H9 (cell line): Measurements from ENCODE around the gene LPP. TPM values are rescaled to one million over a fixed set of nuclear protein-coding genes. Genes with fewer than 3 reads are reported as not detected.

Experiments used
- DNase-seq: peaks from one replicate; pipeline ENCODE4 v3.0.0-alpha.2; 2017
- H2AFZ ChIP-seq: one replicate; pipeline ENCODE4 v1.6.1; 2013; ENCODE audit warnings: mild to moderate bottlenecking, low read length, control low read depth, moderate library complexity
- H2AK5ac ChIP-seq: 2 replicates; pipeline ENCODE4 v1.6.1; 2013; ENCODE audit warnings: low read length, control low read depth, mixed read lengths; ENCODE audit not compliant: insufficient read length
- H2BK120ac ChIP-seq: one replicate; pipeline ENCODE4 v1.6.1; 2013; ENCODE audit warnings: low read depth, mild to moderate bottlenecking, low read length, control low read depth, inconsistent platforms; ENCODE audit not compliant: poor library complexity, severe bottlenecking
- H2BK12ac ChIP-seq: 2 replicates; pipeline ENCODE4 v1.6.1; 2013; ENCODE audit warnings: low read length, control low read depth, mixed read lengths, low read depth; ENCODE audit not compliant: insufficient read length
- H2BK15ac ChIP-seq: 2 replicates; pipeline ENCODE4 v1.6.1; 2013; ENCODE audit warnings: low read depth, low read length, control low read depth
- H2BK20ac ChIP-seq: one replicate; pipeline ENCODE4 v1.6.1; 2013; ENCODE audit warnings: low read depth, mild to moderate bottlenecking, low read length, control low read depth, inconsistent platforms; ENCODE audit not compliant: poor library complexity, severe bottlenecking
- H2BK5ac ChIP-seq: 2 replicates; pipeline ENCODE4 v1.6.1; 2013; ENCODE audit warnings: low read length, control low read depth, mixed read lengths; ENCODE audit not compliant: insufficient read length
- H3K14ac ChIP-seq: 2 replicates; pipeline ENCODE4 v1.6.1; 2013; ENCODE audit warnings: low read length, control low read depth; ENCODE audit not compliant: insufficient read depth
- H3K18ac ChIP-seq: 2 replicates; pipeline ENCODE4 v1.6.1; 2013; ENCODE audit warnings: low read depth, mild to moderate bottlenecking, mixed read lengths, low read length, control low read depth; ENCODE audit not compliant: insufficient read length
- H3K23ac ChIP-seq: 2 replicates; pipeline ENCODE4 v1.6.1; 2013; ENCODE audit warnings: low read length, control low read depth, mixed read lengths, low read depth; ENCODE audit not compliant: insufficient read length
- H3K23me2 ChIP-seq: 2 replicates; pipeline ENCODE4 v1.6.1; 2013; ENCODE audit warnings: low read depth, mild to moderate bottlenecking, mixed read lengths, low read length, control low read depth; ENCODE audit not compliant: insufficient read length, poor library complexity, severe bottlenecking
- H3K27ac ChIP-seq: 2 replicates; pipeline ENCODE4 v1.5.1; 2013; ENCODE audit warnings: low read length, control low read depth, mixed read lengths, low read depth; ENCODE audit not compliant: insufficient read length
- H3K27me3 ChIP-seq: 2 replicates; pipeline ENCODE4 v1.6.1; 2013; ENCODE audit warnings: low read length, control low read depth, inconsistent platforms; ENCODE audit not compliant: insufficient read depth
- H3K4ac ChIP-seq: 2 replicates; pipeline ENCODE4 v1.6.1; 2013; ENCODE audit warnings: low read depth, mild to moderate bottlenecking, control low read depth, inconsistent platforms, low read length, moderate library complexity
- H3K4me1 ChIP-seq: 2 replicates; pipeline ENCODE4 v1.6.1; 2013; ENCODE audit warnings: low read length, control low read depth, inconsistent platforms; ENCODE audit not compliant: insufficient read depth
- H3K4me2 ChIP-seq: 2 replicates; pipeline ENCODE4 v1.6.1; 2013; ENCODE audit warnings: low read length, control low read depth, mixed read lengths; ENCODE audit not compliant: insufficient read length, insufficient read depth
- H3K56ac ChIP-seq: 2 replicates; pipeline ENCODE4 v1.6.1; 2013; ENCODE audit warnings: low read depth, mild to moderate bottlenecking, mixed read lengths, low read length, control low read depth; ENCODE audit not compliant: insufficient read length
- H3K79me1 ChIP-seq: 2 replicates; pipeline ENCODE4 v1.6.1; 2013; ENCODE audit warnings: low read depth, mild to moderate bottlenecking, moderate library complexity, low read length, control low read depth, inconsistent platforms; ENCODE audit not compliant: insufficient read depth, poor library complexity, severe bottlenecking
- H3K79me2 ChIP-seq: 2 replicates; pipeline ENCODE4 v1.6.1; 2013; ENCODE audit warnings: low read length, control low read depth, inconsistent platforms; ENCODE audit not compliant: insufficient read depth
- H3K9ac ChIP-seq: 2 replicates; pipeline ENCODE4 v1.6.1; 2013; ENCODE audit warnings: low read length, control low read depth, mixed read lengths; ENCODE audit not compliant: insufficient read length; ENCODE audit errors: extremely low read depth
- H3K9me3 ChIP-seq: one replicate; pipeline ENCODE4 v1.6.1; 2013; ENCODE audit warnings: low read depth, low read length, inconsistent platforms; ENCODE audit not compliant: control insufficient read depth
- H3T11ph ChIP-seq: one replicate; pipeline ENCODE4 v1.6.1; 2013; ENCODE audit warnings: mild to moderate bottlenecking, low read length, control low read depth, inconsistent platforms
- H4K20me1 ChIP-seq: one replicate; pipeline ENCODE4 v1.6.1; 2013; ENCODE audit not compliant: control insufficient read depth, insufficient read length, insufficient read depth
- H4K5ac ChIP-seq: 2 replicates; pipeline ENCODE4 v1.6.1; 2013; ENCODE audit warnings: low read depth, mild to moderate bottlenecking, mixed read lengths, low read length, control low read depth; ENCODE audit not compliant: insufficient read length
- H4K8ac ChIP-seq: replicated peaks from 2 replicates; pipeline ENCODE4 v1.6.1; 2013; ENCODE audit warnings: low read length, control low read depth, mixed read lengths, low read depth; ENCODE audit not compliant: insufficient read length
- H4K91ac ChIP-seq: 2 replicates; pipeline ENCODE4 v1.6.1; 2013; ENCODE audit warnings: low read depth, mild to moderate bottlenecking, moderate library complexity, mixed read lengths, low read length, control low read depth; ENCODE audit not compliant: insufficient read length
- H3K27ac Mint-ChIP-seq, 3 experiments: 2 replicates in 2 of 3; 3 replicates in 1 of 3; pipeline ENCODE4 v1.8.0; 2020 to 2021; ENCODE audit warnings: mixed read lengths in 3 of 3, mild to moderate bottlenecking in 1 of 3, moderate library complexity in 1 of 3
- H3K27me3 Mint-ChIP-seq: 2 replicates; pipeline ENCODE4 v1.8.0; 2021; ENCODE audit warnings: low read depth, mild to moderate bottlenecking, moderate library complexity, mixed read lengths
- H3K36me3 Mint-ChIP-seq, 3 experiments: 2 replicates in 2 of 3; 3 replicates in 1 of 3; pipeline ENCODE4 v1.8.0; 2020 to 2021; ENCODE audit warnings: low read depth in 3 of 3, mixed read lengths in 3 of 3; ENCODE audit not compliant: insufficient read depth in 1 of 3
- H3K4me1 Mint-ChIP-seq, 2 experiments: 2 replicates each; pipeline ENCODE4 v1.8.0; 2020; ENCODE audit warnings: mixed read lengths in 2 of 2
- H3K4me3 Mint-ChIP-seq, 2 experiments: 2 replicates in 1 of 2; 3 replicates in 1 of 2; pipeline ENCODE4 v1.8.0; 2020 to 2021; ENCODE audit warnings: mild to moderate bottlenecking in 2 of 2, mixed read lengths in 2 of 2, moderate library complexity in 1 of 2
- H3K9me3 Mint-ChIP-seq, 2 experiments: 2 replicates in 1 of 2; 3 replicates in 1 of 2; pipeline ENCODE4 v1.8.0; 2020; ENCODE audit warnings: mild to moderate bottlenecking in 2 of 2, mixed read lengths in 2 of 2, moderate library complexity in 1 of 2
- WGBS: extraction: QIAGEN DNeasy Blood & Tissue Kit; methylation state at CpG from one replicate; pipeline ENCODE4 v1.1.7; 2013; ENCODE audit warnings: missing lambda C conversion rate, low lambda C conversion rate, mixed read lengths; ENCODE audit not compliant: insufficient read length; ENCODE audit errors: extremely low coverage; 5-methylcytosine and 5-hydroxymethylcytosine counted together
- total RNA-seq: library from RNA; stranded (reverse); gene quantifications from 2 replicates; pipeline ENCODE4 v1.2.1, GENCODE V29; 2021
- TF ChIP-seq, protein P1 (sequence below): fragments of 200-600 bp; sonication (generic); conservative IDR thresholded peaks from 3 replicates; pipeline ENCODE4 v1.8.0; 2021; ENCODE audit warnings: antibody characterized with exemption, mild to moderate bottlenecking

Gene LPP
- total RNA-seq, 1 experiment from 2014 or later = 64.6 TPM

- H3K36me3 Mint-ChIP-seq = no peaks in the 10 kb centered on the region
- Histone ChIP-seq H3K27ac (no peak overlapping the region), H2BK15ac (no peak overlapping the region), H3K14ac (no peak overlapping the region), H2BK20ac (no peak overlapping the region), H2BK120ac (no peak overlapping the region), H2BK5ac (no peak overlapping the region), H2AFZ (no peak overlapping the region), H3K23ac (no peak overlapping the region), H4K8ac (no peak overlapping the region), H3K23me2 (no peaks in the 10 kb centered on the region), H3K27me3 (no peaks in the 10 kb centered on the region), H3K56ac (no peak overlapping the region), H4K20me1 (no peaks in the 10 kb centered on the region), H4K5ac (no peak overlapping the region), H3K9ac (no peak overlapping the region), H3T11ph (no peak overlapping the region), H3K4ac (no peak overlapping the region), H3K9me3 (no peaks in the 10 kb centered on the region), H4K91ac (no peak overlapping the region), H2BK12ac (no peak overlapping the region), H3K18ac (no peak overlapping the region), H3K4me1 (peaks cover 2% of the 10 kb centered on the region; the same call in 1 of the 2 replicates), H3K4me2 (no peak overlapping the region), H2AK5ac (no peak overlapping the region), H3K79me2 (no peaks in the 10 kb centered on the region), H3K79me1 (no peaks in the 10 kb centered on the region)
- H3K27me3 Mint-ChIP-seq = no peaks in the 10 kb centered on the region
- no CpG with 5 or more reads among the region's 3 CpGs for WGBS
- peaks cover 3% of the 10 kb centered on the region in 2 experiments; a peak in 3 of 4 replicates for H3K4me1 Mint-ChIP-seq
- H3K9me3 Mint-ChIP-seq = no peaks in the 10 kb centered on the region
- H3K27ac Mint-ChIP-seq = no peak overlapping the region
- TF ChIP-seq, protein P1, sequence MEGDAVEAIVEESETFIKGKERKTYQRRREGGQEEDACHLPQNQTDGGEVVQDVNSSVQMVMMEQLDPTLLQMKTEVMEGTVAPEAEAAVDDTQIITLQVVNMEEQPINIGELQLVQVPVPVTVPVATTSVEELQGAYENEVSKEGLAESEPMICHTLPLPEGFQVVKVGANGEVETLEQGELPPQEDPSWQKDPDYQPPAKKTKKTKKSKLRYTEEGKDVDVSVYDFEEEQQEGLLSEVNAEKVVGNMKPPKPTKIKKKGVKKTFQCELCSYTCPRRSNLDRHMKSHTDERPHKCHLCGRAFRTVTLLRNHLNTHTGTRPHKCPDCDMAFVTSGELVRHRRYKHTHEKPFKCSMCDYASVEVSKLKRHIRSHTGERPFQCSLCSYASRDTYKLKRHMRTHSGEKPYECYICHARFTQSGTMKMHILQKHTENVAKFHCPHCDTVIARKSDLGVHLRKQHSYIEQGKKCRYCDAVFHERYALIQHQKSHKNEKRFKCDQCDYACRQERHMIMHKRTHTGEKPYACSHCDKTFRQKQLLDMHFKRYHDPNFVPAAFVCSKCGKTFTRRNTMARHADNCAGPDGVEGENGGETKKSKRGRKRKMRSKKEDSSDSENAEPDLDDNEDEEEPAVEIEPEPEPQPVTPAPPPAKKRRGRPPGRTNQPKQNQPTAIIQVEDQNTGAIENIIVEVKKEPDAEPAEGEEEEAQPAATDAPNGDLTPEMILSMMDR = no peak
- no peak for DNase-seq
- H3K4me3 Mint-ChIP-seq = no peak overlapping the region
Observed at GRCh38 chr3:188434594-188434993, 280.6 kb downstream of the LPP start.
